ENCODE data around the gene THUMPD2. TPM values are rescaled to one million over a fixed set of nuclear protein-coding genes. Genes with fewer than 3 reads are reported as not detected.
A peak's percentile ranks its signal among the peaks of the same experiment; 100 is the strongest.

The THUMPD2 gene
- total RNA-seq, 1 experiment from 2014 or later = 19.6 TPM

DNA sequence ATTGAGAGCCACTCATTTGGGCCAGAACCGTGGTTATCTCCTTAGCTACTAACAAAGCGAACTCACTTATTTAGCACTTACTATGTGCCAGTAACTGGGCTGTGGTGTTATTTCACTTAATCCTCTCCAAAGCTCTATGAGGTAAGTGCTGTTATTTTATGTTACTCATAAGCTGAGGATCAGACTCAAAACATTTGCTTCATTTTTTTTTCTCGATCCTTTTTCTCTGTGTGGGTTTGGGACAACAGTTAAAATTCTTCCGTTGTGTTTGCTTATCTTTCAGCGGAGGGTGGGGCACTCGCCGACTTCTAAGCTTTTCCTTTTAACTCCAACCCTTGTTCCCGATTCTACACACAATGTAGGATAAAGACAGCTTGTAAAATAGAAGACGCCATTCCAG is 60.6 kb downstream of the THUMPD2 start (continued):
- TF ChIP-seq, protein P1, sequence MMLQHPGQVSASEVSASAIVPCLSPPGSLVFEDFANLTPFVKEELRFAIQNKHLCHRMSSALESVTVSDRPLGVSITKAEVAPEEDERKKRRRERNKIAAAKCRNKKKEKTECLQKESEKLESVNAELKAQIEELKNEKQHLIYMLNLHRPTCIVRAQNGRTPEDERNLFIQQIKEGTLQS (CRISPR knock-in tag; conservative IDR thresholded peaks at IDR 0.05) = no peak
- TF ChIP-seq, protein P2, sequence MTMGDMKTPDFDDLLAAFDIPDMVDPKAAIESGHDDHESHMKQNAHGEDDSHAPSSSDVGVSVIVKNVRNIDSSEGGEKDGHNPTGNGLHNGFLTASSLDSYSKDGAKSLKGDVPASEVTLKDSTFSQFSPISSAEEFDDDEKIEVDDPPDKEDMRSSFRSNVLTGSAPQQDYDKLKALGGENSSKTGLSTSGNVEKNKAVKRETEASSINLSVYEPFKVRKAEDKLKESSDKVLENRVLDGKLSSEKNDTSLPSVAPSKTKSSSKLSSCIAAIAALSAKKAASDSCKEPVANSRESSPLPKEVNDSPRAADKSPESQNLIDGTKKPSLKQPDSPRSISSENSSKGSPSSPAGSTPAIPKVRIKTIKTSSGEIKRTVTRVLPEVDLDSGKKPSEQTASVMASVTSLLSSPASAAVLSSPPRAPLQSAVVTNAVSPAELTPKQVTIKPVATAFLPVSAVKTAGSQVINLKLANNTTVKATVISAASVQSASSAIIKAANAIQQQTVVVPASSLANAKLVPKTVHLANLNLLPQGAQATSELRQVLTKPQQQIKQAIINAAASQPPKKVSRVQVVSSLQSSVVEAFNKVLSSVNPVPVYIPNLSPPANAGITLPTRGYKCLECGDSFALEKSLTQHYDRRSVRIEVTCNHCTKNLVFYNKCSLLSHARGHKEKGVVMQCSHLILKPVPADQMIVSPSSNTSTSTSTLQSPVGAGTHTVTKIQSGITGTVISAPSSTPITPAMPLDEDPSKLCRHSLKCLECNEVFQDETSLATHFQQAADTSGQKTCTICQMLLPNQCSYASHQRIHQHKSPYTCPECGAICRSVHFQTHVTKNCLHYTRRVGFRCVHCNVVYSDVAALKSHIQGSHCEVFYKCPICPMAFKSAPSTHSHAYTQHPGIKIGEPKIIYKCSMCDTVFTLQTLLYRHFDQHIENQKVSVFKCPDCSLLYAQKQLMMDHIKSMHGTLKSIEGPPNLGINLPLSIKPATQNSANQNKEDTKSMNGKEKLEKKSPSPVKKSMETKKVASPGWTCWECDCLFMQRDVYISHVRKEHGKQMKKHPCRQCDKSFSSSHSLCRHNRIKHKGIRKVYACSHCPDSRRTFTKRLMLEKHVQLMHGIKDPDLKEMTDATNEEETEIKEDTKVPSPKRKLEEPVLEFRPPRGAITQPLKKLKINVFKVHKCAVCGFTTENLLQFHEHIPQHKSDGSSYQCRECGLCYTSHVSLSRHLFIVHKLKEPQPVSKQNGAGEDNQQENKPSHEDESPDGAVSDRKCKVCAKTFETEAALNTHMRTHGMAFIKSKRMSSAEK (CRISPR knock-in tag; IDR thresholded peaks at IDR 0.05; ENCODE audit: borderline replicate concordance) = no peak
- TF ChIP-seq, protein P3, sequence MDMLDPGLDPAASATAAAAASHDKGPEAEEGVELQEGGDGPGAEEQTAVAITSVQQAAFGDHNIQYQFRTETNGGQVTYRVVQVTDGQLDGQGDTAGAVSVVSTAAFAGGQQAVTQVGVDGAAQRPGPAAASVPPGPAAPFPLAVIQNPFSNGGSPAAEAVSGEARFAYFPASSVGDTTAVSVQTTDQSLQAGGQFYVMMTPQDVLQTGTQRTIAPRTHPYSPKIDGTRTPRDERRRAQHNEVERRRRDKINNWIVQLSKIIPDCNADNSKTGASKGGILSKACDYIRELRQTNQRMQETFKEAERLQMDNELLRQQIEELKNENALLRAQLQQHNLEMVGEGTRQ (CRISPR knock-in tag; IDR thresholded peaks at IDR 0.05) = no peak
- TF ChIP-seq ZNF396 (CRISPR knock-in tag; IDR thresholded peaks at IDR 0.05; ENCODE audit: borderline replicate concordance) = no peak
- TF ChIP-seq, protein P4, sequence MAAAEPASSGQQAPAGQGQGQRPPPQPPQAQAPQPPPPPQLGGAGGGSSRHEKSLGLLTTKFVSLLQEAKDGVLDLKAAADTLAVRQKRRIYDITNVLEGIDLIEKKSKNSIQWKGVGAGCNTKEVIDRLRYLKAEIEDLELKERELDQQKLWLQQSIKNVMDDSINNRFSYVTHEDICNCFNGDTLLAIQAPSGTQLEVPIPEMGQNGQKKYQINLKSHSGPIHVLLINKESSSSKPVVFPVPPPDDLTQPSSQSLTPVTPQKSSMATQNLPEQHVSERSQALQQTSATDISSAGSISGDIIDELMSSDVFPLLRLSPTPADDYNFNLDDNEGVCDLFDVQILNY (CRISPR knock-in tag; IDR thresholded peaks at IDR 0.05) = no peak

DNA sequence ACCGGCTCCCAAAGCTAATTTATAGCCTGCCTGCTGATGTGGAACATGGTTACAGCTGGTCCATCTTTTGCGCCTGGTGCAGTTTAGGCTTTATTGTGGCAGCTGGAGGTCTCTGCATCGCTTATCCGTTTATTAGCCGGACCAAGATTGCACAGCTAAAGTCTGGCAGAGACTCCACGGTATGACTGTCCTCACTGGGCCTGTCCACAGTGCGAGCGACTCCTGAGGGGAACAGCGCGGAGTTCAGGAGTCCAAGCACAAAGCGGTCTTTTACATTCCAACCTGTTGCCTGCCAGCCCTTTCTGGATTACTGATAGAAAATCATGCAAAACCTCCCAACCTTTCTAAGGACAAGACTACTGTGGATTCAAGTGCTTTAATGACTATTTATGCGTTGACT is 62.0 kb downstream of the THUMPD2 start:
- Mint-ChIP-seq H3K36me3 (no peaks in the 10 kb centered on the region; the same call in 1 of the 2 replicates), H3K27ac (peak overlapping the region; percentile 39; the same call in 1 of the 2 replicates), H3K4me1 (peaks cover 26% of the 10 kb centered on the region), H3K9me3 (no peaks in the 10 kb centered on the region), H3K27me3 (ENCODE audit: low read depth) (no peaks in the 10 kb centered on the region), H3K4me3 (no peak overlapping the region)
- TF ChIP-seq CREM (CRISPR knock-in tag; IDR thresholded peaks at IDR 0.05) (no peak), GTF2I (CRISPR knock-in tag; conservative IDR thresholded peaks at IDR 0.05) (no peak), RORB (CRISPR knock-in tag; IDR thresholded peaks at IDR 0.05) (no peak)
- TF ChIP-seq, protein P5, sequence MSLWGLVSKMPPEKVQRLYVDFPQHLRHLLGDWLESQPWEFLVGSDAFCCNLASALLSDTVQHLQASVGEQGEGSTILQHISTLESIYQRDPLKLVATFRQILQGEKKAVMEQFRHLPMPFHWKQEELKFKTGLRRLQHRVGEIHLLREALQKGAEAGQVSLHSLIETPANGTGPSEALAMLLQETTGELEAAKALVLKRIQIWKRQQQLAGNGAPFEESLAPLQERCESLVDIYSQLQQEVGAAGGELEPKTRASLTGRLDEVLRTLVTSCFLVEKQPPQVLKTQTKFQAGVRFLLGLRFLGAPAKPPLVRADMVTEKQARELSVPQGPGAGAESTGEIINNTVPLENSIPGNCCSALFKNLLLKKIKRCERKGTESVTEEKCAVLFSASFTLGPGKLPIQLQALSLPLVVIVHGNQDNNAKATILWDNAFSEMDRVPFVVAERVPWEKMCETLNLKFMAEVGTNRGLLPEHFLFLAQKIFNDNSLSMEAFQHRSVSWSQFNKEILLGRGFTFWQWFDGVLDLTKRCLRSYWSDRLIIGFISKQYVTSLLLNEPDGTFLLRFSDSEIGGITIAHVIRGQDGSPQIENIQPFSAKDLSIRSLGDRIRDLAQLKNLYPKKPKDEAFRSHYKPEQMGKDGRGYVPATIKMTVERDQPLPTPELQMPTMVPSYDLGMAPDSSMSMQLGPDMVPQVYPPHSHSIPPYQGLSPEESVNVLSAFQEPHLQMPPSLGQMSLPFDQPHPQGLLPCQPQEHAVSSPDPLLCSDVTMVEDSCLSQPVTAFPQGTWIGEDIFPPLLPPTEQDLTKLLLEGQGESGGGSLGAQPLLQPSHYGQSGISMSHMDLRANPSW (CRISPR knock-in tag; conservative IDR thresholded peaks at IDR 0.05; ENCODE audit: low read depth) = no peak
- TF ChIP-seq, protein P6, sequence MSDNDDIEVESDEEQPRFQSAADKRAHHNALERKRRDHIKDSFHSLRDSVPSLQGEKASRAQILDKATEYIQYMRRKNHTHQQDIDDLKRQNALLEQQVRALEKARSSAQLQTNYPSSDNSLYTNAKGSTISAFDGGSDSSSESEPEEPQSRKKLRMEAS (CRISPR knock-in tag; IDR thresholded peaks at IDR 0.05) = no peak
- ChIA-PET POLR2A (no interaction called here), CTCF (no interaction called here)
- ATAC-seq (no peak), DNase-seq (ENCODE audit: low spot score) (no peak)

DNA sequence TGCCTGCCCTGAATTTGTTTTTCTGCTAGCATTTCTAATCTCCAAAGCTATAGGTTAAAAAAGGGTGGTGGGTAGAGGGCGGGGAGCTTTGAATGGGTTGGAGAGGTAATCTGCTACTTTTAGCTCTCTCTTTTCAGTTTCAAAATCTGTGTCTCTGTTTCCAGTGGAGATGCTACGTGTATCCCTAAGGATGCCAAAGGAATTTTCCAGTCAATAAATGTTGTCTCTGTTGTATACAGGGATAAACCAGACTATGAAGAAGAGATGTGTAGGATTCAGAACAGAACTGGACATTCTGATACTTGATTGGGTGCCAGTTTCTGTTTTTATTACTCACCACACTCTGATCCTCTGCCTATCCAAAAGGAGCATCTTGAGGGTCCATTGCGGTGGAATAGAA is 63.2 kb downstream of the THUMPD2 start:
- H3K4me1 Mint-ChIP-seq = peaks cover 16% of the 10 kb centered on the region
- DNase-seq (ENCODE audit: low spot score) = no peak
- H3K27ac Mint-ChIP-seq = no peak overlapping the region
- ChIA-PET CTCF (interaction anchor here (1.0 kb wide), 1 partner anchor 16 kb away, joined by 4 read pairs; no protein-coding TSS in a partner anchor), POLR2A (no interaction called here)
- no peaks in the 10 kb centered on the region; the same call in 1 of the 2 replicates for H3K36me3 Mint-ChIP-seq
- no peak for ATAC-seq
- H3K4me3 Mint-ChIP-seq = no peak overlapping the region
- H3K9me3 Mint-ChIP-seq = no peaks in the 10 kb centered on the region
- H3K27me3 Mint-ChIP-seq (ENCODE audit: low read depth) = no peaks in the 10 kb centered on the region
- TF ChIP-seq, protein P1 (CRISPR knock-in tag; conservative IDR thresholded peaks at IDR 0.05) = no peak
- TF ChIP-seq CREM (CRISPR knock-in tag; IDR thresholded peaks at IDR 0.05) (no peak), CREB1 (CRISPR knock-in tag; IDR thresholded peaks at IDR 0.05) (no peak), TCF7 (CRISPR knock-in tag; IDR thresholded peaks at IDR 0.05; ENCODE audit: low read depth) (no peak), ZNF416 (CRISPR knock-in tag; IDR thresholded peaks at IDR 0.05) (no peak), NFYB (CRISPR knock-in tag; conservative IDR thresholded peaks at IDR 0.05; ENCODE audit: low read depth) (no peak)
- TF ChIP-seq, protein P7, sequence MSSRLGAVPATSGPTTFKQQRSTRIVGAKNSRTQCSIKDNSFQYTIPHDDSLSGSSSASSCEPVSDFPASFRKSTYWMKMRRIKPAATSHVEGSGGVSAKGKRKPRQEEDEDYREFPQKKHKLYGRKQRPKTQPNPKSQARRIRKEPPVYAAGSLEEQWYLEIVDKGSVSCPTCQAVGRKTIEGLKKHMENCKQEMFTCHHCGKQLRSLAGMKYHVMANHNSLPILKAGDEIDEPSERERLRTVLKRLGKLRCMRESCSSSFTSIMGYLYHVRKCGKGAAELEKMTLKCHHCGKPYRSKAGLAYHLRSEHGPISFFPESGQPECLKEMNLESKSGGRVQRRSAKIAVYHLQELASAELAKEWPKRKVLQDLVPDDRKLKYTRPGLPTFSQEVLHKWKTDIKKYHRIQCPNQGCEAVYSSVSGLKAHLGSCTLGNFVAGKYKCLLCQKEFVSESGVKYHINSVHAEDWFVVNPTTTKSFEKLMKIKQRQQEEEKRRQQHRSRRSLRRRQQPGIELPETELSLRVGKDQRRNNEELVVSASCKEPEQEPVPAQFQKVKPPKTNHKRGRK (CRISPR knock-in tag; IDR thresholded peaks at IDR 0.05; ENCODE audit: borderline replicate concordance) = no peak
- TF ChIP-seq, protein P3 (CRISPR knock-in tag; IDR thresholded peaks at IDR 0.05) = no peak
- TF ChIP-seq, protein P4 (CRISPR knock-in tag; IDR thresholded peaks at IDR 0.05) = no peak
